SK-N-SH (cell line): ENCODE measurements around the gene SPACA9. TPM values are rescaled to one million over a fixed set of nuclear protein-coding genes. Genes with fewer than 3 reads are reported as not detected.

Experiments used
- CTCF ChIA-PET: fragments of 300-600, 350-600 bp; formaldehyde crosslinking; extraction: SDS; loops from one replicate; lab custom pipeline; 2021; lab: Yijun Ruan, JAX
- POLR2A ChIA-PET: fragments of 350-600 bp; sonication (Branson Sonifier 250); formaldehyde crosslinking; extraction: SDS; loops from one replicate; lab custom pipeline; 2020; ENCODE audit warnings: antibody characterized with exemption, inconsistent platforms; lab: Yijun Ruan, JAX
- DNase-seq: peaks from one replicate; pipeline ENCODE4 v3.0.0; 2012
- H2AFZ ChIP-seq: fragments of 200-600 bp; sonication (generic); 2 replicates; pipeline ENCODE4 v1.8.1; 2016; ENCODE audit warnings: antibody characterized with exemption, mild to moderate bottlenecking, low read depth
- H3F3A ChIP-seq: fragments of 200-600 bp; sonication (generic); replicated peaks from 2 replicates; pipeline ENCODE3; 2016; ENCODE audit warnings: antibody characterized with exemption, mild to moderate bottlenecking; ENCODE audit not compliant: insufficient read depth
- H3K27ac ChIP-seq, 2 experiments: fragments of 200-500 bp in 1 of 2; fragments of 200-600 bp in 1 of 2; sonication (Bioruptor generic) in 1 of 2; sonication (generic), shearing (Covaris generic) in 1 of 2; 2 replicates each; pipeline versions ENCODE4 v1.5.1 to v1.6.1; 2014 to 2016; ENCODE audit warnings: low read depth in 2 of 2, inconsistent platforms in 1 of 2, low read length in 1 of 2, mild to moderate bottlenecking in 1 of 2, mixed read lengths in 1 of 2
- H3K27me3 ChIP-seq: fragments of 200-600 bp; sonication (generic), shearing (Covaris generic); 2 replicates; pipeline ENCODE4 v1.6.1; 2016; ENCODE audit warnings: mixed run types; ENCODE audit not compliant: insufficient read depth
- H3K36me3 ChIP-seq, 2 experiments: fragments of 200-500 bp in 1 of 2; fragments of 200-600 bp in 1 of 2; sonication (Bioruptor generic) in 1 of 2; sonication (generic) in 1 of 2; replicated peaks in 1 of 2; 2 replicates each; pipeline versions ENCODE3 to v1.5.1; 2014 to 2016; ENCODE audit warnings: low read length in 1 of 2, mild to moderate bottlenecking in 1 of 2; ENCODE audit not compliant: insufficient read depth in 2 of 2, control insufficient read depth in 1 of 2
- H3K4me1 ChIP-seq, 2 experiments: fragments of 200-500 bp in 1 of 2; fragments of 200-600 bp in 1 of 2; sonication (Bioruptor generic) in 1 of 2; sonication (generic), shearing (Covaris generic) in 1 of 2; 2 replicates each; pipeline versions ENCODE4 v1.5.1 to v1.6.1; 2014 to 2016; ENCODE audit warnings: low read depth in 1 of 2, low read length in 1 of 2, mixed run types in 1 of 2; ENCODE audit not compliant: insufficient read depth in 2 of 2, control insufficient read depth in 1 of 2
- H3K4me2 ChIP-seq: fragments of 200-600 bp; sonication (generic), shearing (Covaris generic); 2 replicates; pipeline ENCODE4 v1.6.1; 2017; ENCODE audit warnings: mixed run types
- H3K4me3 ChIP-seq, 2 experiments: fragments of 200-500 bp in 1 of 2; fragments of 200-600 bp in 1 of 2; sonication (Bioruptor generic) in 1 of 2; sonication (generic), shearing (Covaris generic) in 1 of 2; 2 replicates each; pipeline versions ENCODE4 v1.5.1 to v1.8.1; 2014 to 2016; ENCODE audit warnings: low read depth in 2 of 2, inconsistent platforms in 1 of 2, low read length in 1 of 2, mild to moderate bottlenecking in 1 of 2, mixed read lengths in 1 of 2, moderate library complexity in 1 of 2
- H3K79me2 ChIP-seq: fragments of 200-600 bp; sonication (generic); 2 replicates; pipeline ENCODE4 v1.8.1; 2017; ENCODE audit warnings: mild to moderate bottlenecking; ENCODE audit not compliant: insufficient read depth
- H3K9ac ChIP-seq: fragments of 200-600 bp; sonication (generic); 2 replicates; pipeline ENCODE4 v1.6.1; 2017; ENCODE audit warnings: mixed run types
- H3K9me2 ChIP-seq: fragments of 200-600 bp; sonication (generic); 2 replicates; pipeline ENCODE4 v1.6.1; 2017; ENCODE audit warnings: mixed run types
- H3K9me3 ChIP-seq: fragments of 200-600 bp; sonication (generic); 2 replicates; pipeline ENCODE4 v1.6.1; 2017; ENCODE audit warnings: mixed run types, mild to moderate bottlenecking, moderate library complexity
- H4K20me1 ChIP-seq: fragments of 200-600 bp; sonication (generic); 2 replicates; pipeline ENCODE4 v1.6.1; 2017; ENCODE audit warnings: mild to moderate bottlenecking, mixed run types; ENCODE audit not compliant: insufficient read depth
- CHD2 ChIP-seq: fragments of 150-350 bp; IDR thresholded peaks from 2 replicates; pipeline ENCODE4 v1.6.1; 2018; ENCODE audit warnings: low read length; ENCODE audit not compliant: partially characterized antibody
- ELF1 ChIP-seq: IDR thresholded peaks from 2 replicates; pipeline ENCODE4 v1.4.0; 2012
- EP300 ChIP-seq, 2 experiments: IDR thresholded peaks; 2 replicates each; pipeline versions ENCODE4 v1.4.0 to v1.6.1; 2012; ENCODE audit warnings: borderline replicate concordance in 1 of 2, low read depth in 1 of 2, low read length in 1 of 2
- FOXJ3 ChIP-seq: sonication (generic); formaldehyde crosslinking; IDR thresholded peaks from 2 replicates; pipeline ENCODE4 v1.5.1; 2020; ENCODE audit warnings: mild to moderate bottlenecking, missing genetic modification reagents
- GATA2 ChIP-seq: sonication (generic); formaldehyde crosslinking; IDR thresholded peaks from 2 replicates; pipeline ENCODE4 v1.5.0; 2020; ENCODE audit warnings: mild to moderate bottlenecking, missing genetic modification reagents
- IRF3 ChIP-seq: fragments of 150-350 bp; IDR thresholded peaks from 2 replicates; pipeline ENCODE4 v1.6.1; 2016; ENCODE audit warnings: mild to moderate bottlenecking, low read depth, low read length
- JUND ChIP-seq: IDR thresholded peaks from 2 replicates; pipeline ENCODE4 v1.4.0; 2012
- MEF2A ChIP-seq: IDR thresholded peaks from 2 replicates; pipeline ENCODE4 v1.4.0; 2012; ENCODE audit warnings: low read depth, borderline replicate concordance
- MXI1 ChIP-seq: IDR thresholded peaks from 2 replicates; pipeline ENCODE4 v1.6.1; 2012; ENCODE audit warnings: mild to moderate bottlenecking, low read depth, low read length, improper control_type of control experiment
- NRF1 ChIP-seq: IDR thresholded peaks from 2 replicates; pipeline ENCODE4 v1.6.1; 2012; ENCODE audit warnings: low read depth, mild to moderate bottlenecking, low read length
- POLR2AphosphoS5 ChIP-seq: IDR thresholded peaks from 2 replicates; pipeline ENCODE4 v1.6.1; 2012; ENCODE audit warnings: low read depth, low read length
- RAD21 ChIP-seq: IDR thresholded peaks from 2 replicates; pipeline ENCODE4 v1.6.1; 2012; ENCODE audit warnings: mild to moderate bottlenecking, low read length
- REST ChIP-seq: IDR thresholded peaks from 2 replicates; pipeline ENCODE4 v1.6.1; 2012; ENCODE audit warnings: mild to moderate bottlenecking, low read depth, low read length, moderate library complexity
- RXRA ChIP-seq: IDR thresholded peaks from 2 replicates; pipeline ENCODE4 v1.4.0; 2012; ENCODE audit warnings: low read depth, mild to moderate bottlenecking, borderline replicate concordance
- TAF1 ChIP-seq: IDR thresholded peaks from 2 replicates; pipeline ENCODE4 v1.6.1; 2012; ENCODE audit warnings: low read depth, mild to moderate bottlenecking, low read length, moderate library complexity, borderline replicate concordance
- TCF12 ChIP-seq: IDR thresholded peaks from 2 replicates; pipeline ENCODE4 v1.4.0; 2012
- TEAD4 ChIP-seq: IDR thresholded peaks from 2 replicates; pipeline ENCODE4 v1.4.0; 2012; ENCODE audit warnings: mild to moderate bottlenecking, borderline replicate concordance; ENCODE audit not compliant: insufficient read depth
- USF1 ChIP-seq: IDR thresholded peaks from 2 replicates; pipeline ENCODE4 v1.4.0; 2012; ENCODE audit warnings: low read depth, borderline replicate concordance
- YY1 ChIP-seq: IDR thresholded peaks from 2 replicates; pipeline ENCODE4 v1.4.0; 2012; ENCODE audit warnings: low read depth, mild to moderate bottlenecking
- WGBS: methylation state at CpG from one replicate; pipeline ENCODE4 v1.1.6; 2017; ENCODE audit warnings: low lambda C conversion rate; 5-methylcytosine and 5-hydroxymethylcytosine counted together
- polyA plus RNA-seq, 3 experiments: library from polyadenylated mRNA; depleted of rRNA; stranded (reverse); fragments of >200 nt; gene quantifications; 2 replicates each; pipeline ENCODE4 v1.2.3, GENCODE V29; 2012

Gene SPACA9
- polyA plus RNA-seq, 1 of the 3 experiments (the other 2 are of a cell fraction): 9.8 TPM

GRCh38 chr9:132910376-132910775 is 31.7 kb downstream of the SPACA9 start:
- Histone ChIP-seq H3K79me2 (no peaks in the 10 kb centered on the region), H4K20me1 (no peaks in the 10 kb centered on the region), H3K36me3 (peaks cover 47% of the 10 kb centered on the region in 2 experiments)
- no peak for DNase-seq
- TF ChIP-seq TEAD4: no peak
- no peak for TF ChIP-seq YY1
- no peak for TF ChIP-seq TAF1
- no peak for TF ChIP-seq RAD21
- TF ChIP-seq MXI1: no peak
- TF ChIP-seq IRF3: no peak
- TF ChIP-seq GATA2 (CRISPR knock-in tag): no peak
- no peak for TF ChIP-seq POLR2AphosphoS5
- no peak for TF ChIP-seq EP300 (IDR thresholded peaks at IDR 0.05; ENCODE audit: borderline replicate concordance in 1 of 2, low read depth in 1 of 2, low read length in 1 of 2)
- TF ChIP-seq REST: no peak
- TF ChIP-seq MEF2A: no peak
- TF ChIP-seq TCF12: no peak
- TF ChIP-seq ELF1: no peak
- TF ChIP-seq, all 33 proteins: peak for 0
- H3K4me3 ChIP-seq: no peak overlapping the region
- no peaks in the 10 kb centered on the region for H3K27me3 ChIP-seq
- H3F3A ChIP-seq: no peaks in the 10 kb centered on the region
- WGBS: 91% methylated on average over 6 of the region's 6 CpGs
- ChIA-PET POLR2A (no interaction called here), CTCF (interaction anchor here (1.0 to 10.7 kb wide), 5 partner anchors 7 to 112 kb away, joined by 3 to 85 read pairs (median 5); no protein-coding TSS in a partner anchor)
- H2AFZ ChIP-seq: no peak overlapping the region
- H3K9me2 ChIP-seq: no peaks in the 10 kb centered on the region
- no peaks in the 10 kb centered on the region for H3K9me3 ChIP-seq
- no peak overlapping the region for H3K9ac ChIP-seq
- no peak overlapping the region for H3K27ac ChIP-seq
- no peak overlapping the region for H3K4me2 ChIP-seq
- no peaks in the 10 kb centered on the region for H3K4me1 ChIP-seq

- Histone ChIP-seq H3F3A (no peaks in the 10 kb centered on the region), H2AFZ (no peak overlapping the region), H3K36me3 (peaks cover 51% of the 10 kb centered on the region in 2 experiments), H3K79me2 (no peaks in the 10 kb centered on the region), H3K4me2 (no peak overlapping the region), H3K9me2 (no peaks in the 10 kb centered on the region), H3K9ac (no peak overlapping the region), H3K4me1 (no peaks in the 10 kb centered on the region), H3K27ac (no peak overlapping the region), H3K4me3 (no peak overlapping the region), H3K27me3 (no peaks in the 10 kb centered on the region), H3K9me3 (no peaks in the 10 kb centered on the region), H4K20me1 (no peaks in the 10 kb centered on the region)
- CTCF ChIA-PET: interaction anchor here (10.7 kb wide), 1 partner anchor 9 kb away, joined by 85 read pairs; no protein-coding TSS in a partner anchor
- no peak for DNase-seq
- POLR2A ChIA-PET: no interaction called here
- WGBS: 97% methylated on average over 4 of the region's 4 CpGs
- no peak for TF ChIP-seq USF1
- no peak for TF ChIP-seq MEF2A
- TF ChIP-seq FOXJ3 (CRISPR knock-in tag): no peak
- no peak for TF ChIP-seq REST
- no peak for TF ChIP-seq YY1
- no peak for TF ChIP-seq RXRA
- TF ChIP-seq MXI1: no peak
- TF ChIP-seq POLR2AphosphoS5: no peak
- no peak for TF ChIP-seq NRF1
- no peak for TF ChIP-seq GATA2 (CRISPR knock-in tag)
- no peak for TF ChIP-seq TCF12
- TF ChIP-seq CHD2: no peak
- TF ChIP-seq JUND: no peak
These were observed 33.4 kb downstream of the SPACA9 start for GRCh38 chr9:132912131-132912530.
